Adrenal gland (tissue), 12 donors: Measurements from ENCODE around the gene FBXW5. TPM values are rescaled to one million over a fixed set of nuclear protein-coding genes. Genes with fewer than 3 reads are reported as not detected.

Experiments used
- DNase-seq, 7 donors: peaks; one replicate each; pipeline ENCODE4 v3.0.0-alpha.2; 2019 to 2020
- H3K27ac ChIP-seq, 5 donors: fragments of 200-600 bp; sonication (generic) in 4 of 5; 1 replicate in 3 of 5; 2 replicates in 2 of 5; pipeline versions ENCODE4 v1.5.1 to v1.8.0; 2016 to 2020; ENCODE audit warnings: mild to moderate bottlenecking in 1 of 5
- H3K27me3 ChIP-seq: fragments of 200-600 bp; 2 replicates; pipeline ENCODE4 v1.8.0; 2021
- H3K36me3 ChIP-seq, 2 donors: fragments of 200-600 bp; replicated peaks in 1 of 2; 1 replicate in 1 of 2; 2 replicates in 1 of 2; pipeline versions ENCODE4 v1.5.1 to v1.8.0; 2018 to 2022
- H3K4me1 ChIP-seq, 2 donors: fragments of 200-600 bp; replicated peaks in 1 of 2; 1 replicate in 1 of 2; 2 replicates in 1 of 2; pipeline versions ENCODE4 v1.5.1 to v1.8.0; 2018 to 2021
- H3K4me3 ChIP-seq, 4 donors: fragments of 200-600 bp; sonication (generic) in 3 of 4; one replicate each; pipeline ENCODE4 v1.5.1; 2016 to 2018
- H3K9me3 ChIP-seq, 3 donors: fragments of 200-600 bp; sonication (generic) in 1 of 3; replicated peaks in 1 of 3; 1 replicate in 2 of 3; 2 replicates in 1 of 3; pipeline versions ENCODE4 v1.5.1 to v1.8.0; 2016 to 2021
- POLR2A ChIP-seq, 2 donors: fragments of 450-650 bp; IDR thresholded peaks; one replicate each; pipeline ENCODE4 v1.6.1; 2017; ENCODE audit warnings: antibody characterized with exemption in 2 of 2, mild to moderate bottlenecking in 2 of 2, moderate library complexity in 1 of 2
- WGBS, 4 donors: extraction: QIAGEN DNeasy Blood & Tissue Kit in 2 of 4; methylation state at CpG; one replicate each; pipeline versions ENCODE4 v1.1.5 to v1.1.7; 2013 to 2017; 5-methylcytosine and 5-hydroxymethylcytosine counted together
- intact Hi-C, 2 donors: fragments of 100-400 bp; cut with DNase I; formaldehyde crosslinking; loops; one replicate each; pipeline versions ENCODE4 v1.14.1 to v1.15.0; 2022 to 2023
- polyA plus RNA-seq, 3 donors: library from polyadenylated mRNA; stranded (reverse); fragments of 200-250 nt in 2 of 3; fragments of 350-450 nt in 1 of 3; fragmentation: Illumina TruSeq in 1 of 3; extraction: RNeasy Lipid Tissue Mini Kit (QIAGEN cat#74804) in 1 of 3; gene quantifications; one replicate each; pipeline ENCODE4 v1.2.3, GENCODE V29; 2013 to 2014
- total RNA-seq, 9 donors: library from RNA; depleted of rRNA in 4 of 9; stranded (reverse); fragments of >200 nt in 4 of 9; fragments of 120-200 nt in 1 of 9; fragmentation: NEBNext Ultra II Directional in 1 of 9; extraction: Animal tissue kit (Norgen Biotek cat#: 25700) in 1 of 9; gene quantifications; one replicate each; pipeline versions ENCODE4 v1.1.0 to v1.2.4, GENCODE V29; 2013 to 2023
- TF ChIP-seq, protein P1 (sequence below), 6 experiments: fragments of 450-650 bp in 4 of 6; fragments of 200-600 bp in 2 of 6; sonication (generic) in 1 of 6; IDR thresholded peaks; 1 replicate in 5 of 6; 2 replicates in 1 of 6; pipeline versions ENCODE4 v1.5.1 to v1.8.0; 2016 to 2021; ENCODE audit warnings: antibody characterized with exemption in 6 of 6, mild to moderate bottlenecking in 2 of 6, moderate library complexity in 1 of 6
- donor health status: healthy with polysubstance abuse.
- donor health status: Bipolar disorder and iron deficiency.
- donor health status: DM: yes; HTN: yes; CAD: no.
- donor health status: DM: no; HTN: no; CAD: no.
- donor health status: DM: no; HTN: no; CAD: no.
- donor health status: DM: yes; HTN: yes; CAD: no.

FBXW5 gene
- total and polyA plus RNA-seq, 12 donors = 19.2 to 257 (median 139) TPM

DNA sequence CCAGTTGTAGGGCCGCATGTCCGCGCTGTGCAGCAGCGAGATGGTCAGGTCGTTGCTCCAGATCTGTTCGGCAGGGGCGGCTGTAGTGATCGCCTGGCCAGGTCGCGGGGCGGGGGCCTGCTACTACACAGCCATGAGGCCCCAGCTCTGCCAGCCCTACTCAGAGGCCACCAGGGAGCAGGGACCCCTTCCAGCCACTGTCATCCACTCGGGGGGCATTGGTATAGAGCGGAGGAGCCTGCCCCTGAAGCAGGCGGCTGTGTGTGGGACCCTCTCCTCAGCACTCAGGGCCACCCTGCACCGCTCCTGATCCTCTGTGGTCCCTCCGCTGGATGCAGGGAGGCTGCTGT lies 1.7 kb downstream of the FBXW5 start:
- Histone ChIP-seq H3K4me1 (peaks cover 21 to 23% of the 10 kb centered on the region in 2 donors), H3K36me3 (peaks cover 0 to 40% of the 10 kb centered on the region in 2 donors), H3K4me3 (peak overlapping the region in 1 of 4 donors; percentile 100), H3K27ac (no peak overlapping the region), H3K27me3 (no peaks in the 10 kb centered on the region), H3K9me3 (no peaks in the 10 kb centered on the region)
- 88 to 92% (median 89%) methylated on average over 3 to 16 of the region's 16 CpGs; no CpG with 5 or more reads in 1 of the 4 donors for WGBS, 4 donors
- intact Hi-C loops = loop anchor here (5.0 to 10.0 kb wide), 4 partner anchors 58 to 98 kb away; partner anchors contain the start of genes AJM1 (in 1 of the 2), FUT7 (in 1 of the 2), MAMDC4 (in 1 of the 2) and PHPT1 (in 1 of the 2)
- TF ChIP-seq, protein P1, sequence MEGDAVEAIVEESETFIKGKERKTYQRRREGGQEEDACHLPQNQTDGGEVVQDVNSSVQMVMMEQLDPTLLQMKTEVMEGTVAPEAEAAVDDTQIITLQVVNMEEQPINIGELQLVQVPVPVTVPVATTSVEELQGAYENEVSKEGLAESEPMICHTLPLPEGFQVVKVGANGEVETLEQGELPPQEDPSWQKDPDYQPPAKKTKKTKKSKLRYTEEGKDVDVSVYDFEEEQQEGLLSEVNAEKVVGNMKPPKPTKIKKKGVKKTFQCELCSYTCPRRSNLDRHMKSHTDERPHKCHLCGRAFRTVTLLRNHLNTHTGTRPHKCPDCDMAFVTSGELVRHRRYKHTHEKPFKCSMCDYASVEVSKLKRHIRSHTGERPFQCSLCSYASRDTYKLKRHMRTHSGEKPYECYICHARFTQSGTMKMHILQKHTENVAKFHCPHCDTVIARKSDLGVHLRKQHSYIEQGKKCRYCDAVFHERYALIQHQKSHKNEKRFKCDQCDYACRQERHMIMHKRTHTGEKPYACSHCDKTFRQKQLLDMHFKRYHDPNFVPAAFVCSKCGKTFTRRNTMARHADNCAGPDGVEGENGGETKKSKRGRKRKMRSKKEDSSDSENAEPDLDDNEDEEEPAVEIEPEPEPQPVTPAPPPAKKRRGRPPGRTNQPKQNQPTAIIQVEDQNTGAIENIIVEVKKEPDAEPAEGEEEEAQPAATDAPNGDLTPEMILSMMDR (IDR thresholded peaks at IDR 0.05) = no peak
- no peak for TF ChIP-seq POLR2A (IDR thresholded peaks at IDR 0.05)
- no peak for DNase-seq

DNA sequence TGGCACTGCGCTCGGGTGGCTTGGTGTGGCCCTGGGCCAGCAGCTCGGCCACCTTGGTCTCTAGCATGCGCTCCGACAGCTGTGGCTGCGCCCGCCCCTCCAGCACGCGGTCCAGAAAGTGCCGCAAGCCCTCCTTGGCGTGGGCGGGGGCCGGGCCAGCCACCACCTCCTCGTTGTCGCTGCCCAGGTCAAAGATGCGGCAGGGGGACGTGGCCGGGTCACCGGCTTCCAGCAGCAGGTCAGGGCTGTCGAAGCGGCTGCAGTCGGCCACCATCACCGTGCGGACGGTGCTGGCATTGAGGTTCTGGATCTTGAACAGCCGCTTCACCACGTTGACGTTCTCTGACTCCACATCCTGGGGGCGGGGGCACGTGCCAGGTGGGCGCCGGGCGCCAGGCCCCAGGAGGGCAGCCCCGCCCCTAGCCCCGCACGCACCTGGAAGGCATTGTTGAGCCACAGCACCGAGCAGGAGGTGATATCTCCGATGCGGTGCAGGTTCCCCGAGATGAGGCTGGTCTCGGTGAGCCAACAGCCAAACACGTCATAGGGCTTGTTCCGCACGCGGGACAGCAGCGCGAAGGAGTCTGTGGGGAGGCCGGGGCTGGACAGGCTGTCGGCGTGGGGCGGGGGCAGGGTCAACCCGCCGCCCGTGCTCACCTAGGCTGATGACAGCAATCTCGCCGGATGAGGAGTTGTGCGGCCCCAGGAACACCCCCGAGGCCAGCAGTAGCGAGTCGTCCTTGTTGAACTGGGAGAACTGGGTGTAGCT lies 2.2 kb downstream of the FBXW5 start:
- intact Hi-C loops = loop anchor here (5.0 to 10.0 kb wide), 4 partner anchors 57 to 97 kb away; partner anchors contain the start of genes AJM1 (in 1 of the 2), FUT7 (in 1 of the 2), MAMDC4 (in 1 of the 2) and PHPT1 (in 1 of the 2)
- Histone ChIP-seq H3K9me3 (no peaks in the 10 kb centered on the region), H3K27ac (no peak overlapping the region), H3K4me3 (no peak overlapping the region), H3K27me3 (no peaks in the 10 kb centered on the region), H3K36me3 (peaks cover 0 to 40% of the 10 kb centered on the region in 2 donors), H3K4me1 (peaks cover 21 to 23% of the 10 kb centered on the region in 2 donors)
- peak in 1 of 7 donors; percentile 20 for DNase-seq
- TF ChIP-seq POLR2A (IDR thresholded peaks at IDR 0.05) = no peak
- TF ChIP-seq, protein P1 (IDR thresholded peaks at IDR 0.05) = no peak
- WGBS, 4 donors = 93 to 94% (median 94%) methylated on average over 22 to 60 of the region's 60 CpGs; no CpG with 5 or more reads in 1 of the 4 donors

DNA sequence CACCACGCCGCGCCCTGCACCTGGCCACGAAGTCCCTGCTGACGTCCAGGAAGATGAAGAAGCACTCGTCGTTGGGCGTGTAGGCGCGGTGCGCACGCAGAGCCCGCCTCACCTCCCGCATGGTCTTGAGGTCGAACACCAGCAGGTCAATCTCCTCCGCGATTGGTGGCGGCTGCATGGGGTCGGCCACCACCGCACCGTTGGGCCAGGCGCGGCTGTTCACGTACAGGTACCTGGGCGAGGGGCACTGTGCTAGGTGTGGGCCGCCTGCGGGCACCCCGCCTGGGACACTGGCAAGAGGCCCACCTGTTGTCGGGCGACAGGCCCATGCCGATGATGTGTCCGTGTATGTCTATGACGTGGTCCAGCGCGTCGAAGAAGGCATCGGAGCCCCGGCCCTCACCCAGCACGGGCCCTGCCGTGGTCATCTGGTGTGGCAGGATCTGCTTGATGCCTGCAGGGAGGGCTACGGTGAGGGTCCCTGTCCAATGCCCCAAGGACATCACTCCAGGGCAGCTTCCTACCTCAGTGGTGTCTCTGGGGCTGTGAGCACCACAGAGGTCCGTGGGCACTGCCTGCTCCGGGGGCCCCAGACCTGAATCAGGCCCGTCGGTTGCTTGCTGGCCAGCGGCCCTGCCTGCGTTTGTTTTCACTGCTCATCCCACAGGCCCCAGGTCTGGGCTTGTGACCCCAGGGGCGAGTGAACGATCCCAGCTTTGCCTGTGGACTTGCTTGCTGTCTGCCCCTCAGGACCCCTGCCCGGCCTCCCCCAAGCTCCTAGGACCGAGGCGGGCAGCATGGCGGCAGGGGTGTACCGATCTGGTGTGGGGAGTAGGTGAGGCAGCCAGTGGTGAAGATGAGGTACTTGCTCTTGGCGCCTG lies 3.1 kb downstream of the FBXW5 start:
- no peaks in the 10 kb centered on the region for H3K27me3 ChIP-seq
- no peaks in the 10 kb centered on the region for H3K9me3 ChIP-seq
- H3K36me3 ChIP-seq = peaks cover 0 to 40% of the 10 kb centered on the region in 2 donors
- intact Hi-C loops = loop anchor here (5.0 to 10.0 kb wide), 4 partner anchors 57 to 97 kb away; partner anchors contain the start of genes AJM1 (in 1 of the 2), FUT7 (in 1 of the 2), MAMDC4 (in 1 of the 2) and PHPT1 (in 1 of the 2)
- no peak overlapping the region for H3K4me3 ChIP-seq
- DNase-seq = peak in 2 of 7 donors; percentile 47 to 53
- peaks cover 21 to 23% of the 10 kb centered on the region in 2 donors for H3K4me1 ChIP-seq
- H3K27ac ChIP-seq = no peak overlapping the region
- WGBS, 4 donors = 92 to 98% (median 94%) methylated on average over 9 to 55 of the region's 55 CpGs
- TF ChIP-seq POLR2A (IDR thresholded peaks at IDR 0.05) = no peak
- TF ChIP-seq, protein P1 (IDR thresholded peaks at IDR 0.05) = no peak
